PC-3 (cell line): Measurements from ENCODE around the gene SLC15A5. TPM values are rescaled to one million over a fixed set of nuclear protein-coding genes. Genes with fewer than 3 reads are reported as not detected.

Experiments
- ATAC-seq: fragments of 200-7000 bp; cut with Tn5 transposase; 2 replicates; pipeline ENCODE4 v1.9.1; 2020; ENCODE audit warnings: mild to moderate bottlenecking, moderate library complexity
- BruUV-seq: library from RNA; stranded (reverse); fragments of 400-500 nt; replicated peaks from 2 replicates; lab custom pipeline; 2021; lab: Mats Ljungman, UMichigan
- CTCF ChIA-PET: fragments of 300-600 bp; sonication (Branson Sonifier 250); formaldehyde crosslinking; loops from one replicate; lab custom pipeline; 2022; ENCODE audit warnings: antibody characterized with exemption; lab: Charles Lee
- POLR2A ChIA-PET: fragments of 300-600 bp; sonication (Branson Sonifier 250); formaldehyde crosslinking; loops from one replicate; lab custom pipeline; 2022; ENCODE audit warnings: antibody characterized with exemption; ENCODE audit not compliant: unreplicated experiment; lab: Charles Lee
- DNase-seq: peaks from one replicate; pipeline ENCODE4 v3.0.0-alpha.2; 2015
- H2AFZ ChIP-seq: fragments of 300-600 bp; sonication (generic); 2 replicates; pipeline ENCODE4 v1.6.0; 2016; ENCODE audit warnings: antibody characterized with exemption, low read length
- H3F3A ChIP-seq: fragments of 300-600 bp; sonication (generic); one replicate; pipeline ENCODE4 v1.6.0; 2017; ENCODE audit warnings: antibody characterized with exemption, low read length, control low read depth, mild to moderate bottlenecking; ENCODE audit not compliant: unreplicated experiment
- H3K27ac ChIP-seq: fragments of 300-600 bp; sonication (generic); 2 replicates; pipeline ENCODE4 v1.5.1; 2016; ENCODE audit warnings: mild to moderate bottlenecking, low read length
- H3K27me3 ChIP-seq: fragments of 300-600 bp; sonication (generic); 2 replicates; pipeline ENCODE4 v1.6.1; 2016; ENCODE audit warnings: low read length, mixed read lengths
- H3K36me3 ChIP-seq: fragments of 300-600 bp; sonication (generic); 2 replicates; pipeline ENCODE4 v1.6.1; 2016; ENCODE audit warnings: low read depth, mixed run types, low read length, mixed read lengths
- H3K4me1 ChIP-seq: fragments of 300-600 bp; sonication (generic); 2 replicates; pipeline ENCODE4 v1.5.1; 2016; ENCODE audit warnings: low read length; ENCODE audit not compliant: insufficient read depth
- H3K4me2 ChIP-seq: fragments of 300-600 bp; sonication (generic); 2 replicates; pipeline ENCODE4 v1.6.0; 2016; ENCODE audit warnings: low read length
- H3K4me3 ChIP-seq: fragments of 300-600 bp; sonication (generic); 2 replicates; pipeline ENCODE4 v1.5.1; 2016; ENCODE audit warnings: mild to moderate bottlenecking, low read length, mixed read lengths
- H3K79me2 ChIP-seq: fragments of 300-600 bp; sonication (generic); 2 replicates; pipeline ENCODE4 v1.6.1; 2017; ENCODE audit warnings: low read length, mixed read lengths
- H3K9ac ChIP-seq: fragments of 300-600 bp; sonication (generic); 2 replicates; pipeline ENCODE4 v1.6.0; 2016; ENCODE audit warnings: mild to moderate bottlenecking, low read length
- H3K9me2 ChIP-seq: fragments of 300-600 bp; sonication (generic); replicated peaks from 2 replicates; pipeline ENCODE4 v1.6.1; 2016; ENCODE audit warnings: mixed run types, low read length, mixed read lengths
- H3K9me3 ChIP-seq: fragments of 300-600 bp; sonication (generic); 2 replicates; pipeline ENCODE4 v1.6.1; 2016; ENCODE audit warnings: low read length, mixed read lengths
- H4K20me1 ChIP-seq: fragments of 300-600 bp; sonication (generic); 2 replicates; pipeline ENCODE4 v1.6.1; 2016; ENCODE audit warnings: low read length, mixed read lengths
- EZH2 ChIP-seq: fragments of 300-600 bp; sonication (generic); IDR thresholded peaks from one replicate; pipeline ENCODE4 v1.6.1; 2017; ENCODE audit warnings: antibody characterized with exemption, mild to moderate bottlenecking, low read length; ENCODE audit not compliant: unreplicated experiment
- EZH2phosphoT487 ChIP-seq: fragments of 300-600 bp; sonication (generic); IDR thresholded peaks from 2 replicates; pipeline ENCODE4 v1.6.1; 2018; ENCODE audit warnings: mild to moderate bottlenecking, antibody characterized with exemption, low read length, borderline replicate concordance
- intact Hi-C: fragments of 100-400 bp; cut with micrococcal nuclease; formaldehyde crosslinking; loops from 2 replicates; pipeline ENCODE4 v1.9.0; 2023
- total RNA-seq: library from RNA; depleted of rRNA; stranded (reverse); fragments of >200 nt; gene quantifications from 2 replicates; pipeline ENCODE4 v1.2.3, GENCODE V29; 2014
- TF ChIP-seq, protein P1 (sequence below): fragments of 300-600 bp; sonication (generic); conservative IDR thresholded peaks from 2 replicates; pipeline ENCODE4 v1.5.1; 2017; ENCODE audit warnings: antibody characterized with exemption, low read depth, mild to moderate bottlenecking, low read length

The SLC15A5 gene
- total RNA-seq, 1 experiment from 2014 or later, result not detected

DNA sequence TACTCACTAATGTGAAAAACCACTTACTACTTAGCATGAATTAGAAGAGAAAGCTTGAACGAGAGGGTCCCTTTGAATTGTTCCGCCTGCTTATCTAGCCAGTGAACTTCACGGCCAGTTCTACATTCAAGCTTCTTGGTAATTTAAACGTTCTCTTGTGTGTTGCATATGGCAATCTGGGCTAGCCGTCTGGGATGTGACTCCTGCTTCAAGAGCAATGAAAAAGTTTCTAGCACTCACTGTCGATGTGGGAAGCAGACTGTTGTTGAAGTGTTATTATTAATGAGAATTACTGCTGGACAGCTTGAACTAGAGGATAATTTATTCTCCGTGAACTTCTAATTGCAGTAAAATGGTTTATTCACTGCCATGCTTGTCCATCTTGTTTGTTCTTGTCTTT is 93.9 kb downstream of the SLC15A5 start:
- TF ChIP-seq EZH2phosphoT487 (no peak), EZH2 (no peak)
- TF ChIP-seq, protein P1, sequence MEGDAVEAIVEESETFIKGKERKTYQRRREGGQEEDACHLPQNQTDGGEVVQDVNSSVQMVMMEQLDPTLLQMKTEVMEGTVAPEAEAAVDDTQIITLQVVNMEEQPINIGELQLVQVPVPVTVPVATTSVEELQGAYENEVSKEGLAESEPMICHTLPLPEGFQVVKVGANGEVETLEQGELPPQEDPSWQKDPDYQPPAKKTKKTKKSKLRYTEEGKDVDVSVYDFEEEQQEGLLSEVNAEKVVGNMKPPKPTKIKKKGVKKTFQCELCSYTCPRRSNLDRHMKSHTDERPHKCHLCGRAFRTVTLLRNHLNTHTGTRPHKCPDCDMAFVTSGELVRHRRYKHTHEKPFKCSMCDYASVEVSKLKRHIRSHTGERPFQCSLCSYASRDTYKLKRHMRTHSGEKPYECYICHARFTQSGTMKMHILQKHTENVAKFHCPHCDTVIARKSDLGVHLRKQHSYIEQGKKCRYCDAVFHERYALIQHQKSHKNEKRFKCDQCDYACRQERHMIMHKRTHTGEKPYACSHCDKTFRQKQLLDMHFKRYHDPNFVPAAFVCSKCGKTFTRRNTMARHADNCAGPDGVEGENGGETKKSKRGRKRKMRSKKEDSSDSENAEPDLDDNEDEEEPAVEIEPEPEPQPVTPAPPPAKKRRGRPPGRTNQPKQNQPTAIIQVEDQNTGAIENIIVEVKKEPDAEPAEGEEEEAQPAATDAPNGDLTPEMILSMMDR, result no peak
- intact Hi-C loops, result no loop called here
- Histone ChIP-seq H3K27ac (no peak overlapping the region), H3K9ac (no peak overlapping the region), H3K79me2 (no peaks in the 10 kb centered on the region), H3K9me3 (no peaks in the 10 kb centered on the region), H4K20me1 (no peaks in the 10 kb centered on the region), H3K9me2 (no peaks in the 10 kb centered on the region), H3K4me1 (no peaks in the 10 kb centered on the region), H3K27me3 (no peaks in the 10 kb centered on the region), H3K4me2 (no peak overlapping the region), H3F3A (no peaks in the 10 kb centered on the region), H3K36me3 (no peaks in the 10 kb centered on the region), H2AFZ (no peak overlapping the region), H3K4me3 (no peak overlapping the region)
- DNase-seq, result no peak
- POLR2A ChIA-PET, result no interaction called here
- no TSS peak for BruUV-seq
- ATAC-seq, result no peak
- CTCF ChIA-PET, result interaction anchor here (0.7 kb wide), 1 partner anchor 44 kb away, joined by 3 read pairs; no protein-coding TSS in a partner anchor

DNA sequence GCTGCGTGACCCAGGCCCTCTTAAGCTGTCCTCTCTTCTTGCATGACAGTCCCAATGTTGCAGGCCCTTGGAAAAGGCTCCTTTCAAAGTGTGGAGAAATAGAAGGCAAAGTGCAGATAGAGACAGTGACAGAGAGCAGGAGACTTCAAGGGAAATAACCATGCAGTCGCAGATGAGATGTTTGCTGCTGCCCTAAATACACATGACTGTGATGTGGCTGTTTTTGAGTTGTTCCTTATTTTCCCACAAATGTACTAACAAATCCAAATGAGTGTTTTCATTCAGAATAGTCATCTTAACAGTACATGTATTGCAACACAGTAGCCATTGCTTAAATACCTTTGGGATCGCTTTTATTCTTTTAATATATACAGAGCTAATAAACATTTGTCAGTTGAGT is 101.6 kb downstream of the SLC15A5 start:
- Histone ChIP-seq H3K9ac (no peak overlapping the region), H2AFZ (no peak overlapping the region), H3K79me2 (no peaks in the 10 kb centered on the region), H3K4me3 (no peak overlapping the region), H3K4me2 (no peak overlapping the region), H3F3A (no peaks in the 10 kb centered on the region), H3K9me3 (no peaks in the 10 kb centered on the region), H3K36me3 (no peaks in the 10 kb centered on the region), H3K4me1 (no peaks in the 10 kb centered on the region), H4K20me1 (no peaks in the 10 kb centered on the region), H3K27me3 (no peaks in the 10 kb centered on the region), H3K27ac (no peak overlapping the region), H3K9me2 (no peaks in the 10 kb centered on the region)
- ChIA-PET CTCF (no interaction called here), POLR2A (no interaction called here)
- intact Hi-C loops, result no loop called here
- no TSS peak for BruUV-seq
- DNase-seq (no peak), ATAC-seq (no peak)
- TF ChIP-seq, protein P1, result no peak
- TF ChIP-seq EZH2phosphoT487, result no peak
- no peak for TF ChIP-seq EZH2

DNA sequence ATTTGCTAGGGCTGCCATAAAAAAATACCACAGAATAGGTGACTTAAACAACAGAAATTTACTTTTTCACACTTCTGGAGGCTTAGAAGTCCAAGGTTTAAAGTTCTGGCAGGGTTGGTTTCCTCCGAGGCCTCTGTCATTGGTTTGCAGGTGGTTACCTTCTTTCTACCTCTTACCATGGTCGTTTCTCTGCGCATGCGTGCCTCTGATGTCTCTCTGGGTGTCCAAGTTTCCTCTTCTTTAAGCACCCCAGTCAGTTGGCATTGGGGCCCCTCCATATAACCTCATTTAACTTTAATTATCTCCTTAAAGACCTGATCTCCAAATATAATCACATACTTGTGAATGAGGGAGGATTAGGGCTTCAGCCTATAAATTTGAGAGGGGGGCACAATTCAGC is 103.2 kb downstream of the SLC15A5 start:
- no peaks in the 10 kb centered on the region for H3K9me2 ChIP-seq
- BruUV-seq, result no TSS peak
- no peaks in the 10 kb centered on the region for H3K27me3 ChIP-seq
- POLR2A ChIA-PET, result no interaction called here
- CTCF ChIA-PET, result no interaction called here
- H3K4me3 ChIP-seq, result no peak overlapping the region
- no peak overlapping the region for H3K27ac ChIP-seq
- no peak for DNase-seq
- no peak overlapping the region for H2AFZ ChIP-seq
- no peaks in the 10 kb centered on the region for H3F3A ChIP-seq
- no peaks in the 10 kb centered on the region for H4K20me1 ChIP-seq
- no peaks in the 10 kb centered on the region for H3K79me2 ChIP-seq
- no peaks in the 10 kb centered on the region for H3K9me3 ChIP-seq
- H3K36me3 ChIP-seq, result no peaks in the 10 kb centered on the region
- H3K4me2 ChIP-seq, result no peak overlapping the region
- ATAC-seq, result no peak
- no peak for TF ChIP-seq EZH2
- TF ChIP-seq, protein P1, result no peak
- no peak for TF ChIP-seq EZH2phosphoT487
- no peak overlapping the region for H3K9ac ChIP-seq
- H3K4me1 ChIP-seq, result no peaks in the 10 kb centered on the region
- intact Hi-C loops, result no loop called here
